ENCODE measurements around the gene PRSS22.

The PRSS22 gene

GRCh38 chr16:2857451-2858244, at the start of gene PRSS22:
Gene PRSS22, minus strand, starts transcription at chr16:2858170. Its CDS starts 66 bp downstream, at chr16:2858104.
- no peak for DNase-seq

GRCh38 chr16:2907084-2907753, 49.2 kb upstream of the PRSS22 start:
- peak; percentile 48 for DNase-seq

GRCh38 chr16:2905988-2906387, 48.0 kb upstream of the PRSS22 start:
- no peak for DNase-seq

- peak; percentile 100 for DNase-seq
Measured at GRCh38 chr16:2905241-2905987, 47.4 kb upstream of the PRSS22 start.

GRCh38 chr16:2904922-2905240, 46.9 kb upstream of the PRSS22 start:
- DNase-seq = peak; percentile 67

- peak; percentile 88 for DNase-seq
Measured at GRCh38 chr16:2904100-2904921, 46.3 kb upstream of the PRSS22 start.

- DNase-seq = no peak
Measured at GRCh38 chr16:2902337-2903130, 44.6 kb upstream of the PRSS22 start.

- no peak for DNase-seq
Measured at GRCh38 chr16:2900526-2901075, 42.6 kb upstream of the PRSS22 start.

- DNase-seq = no peak
Measured at GRCh38 chr16:2899564-2900072, 41.6 kb upstream of the PRSS22 start.

GRCh38 chr16:2898831-2899563, 41.0 kb upstream of the PRSS22 start:
- no peak for DNase-seq

GRCh38 chr16:2897110-2897509, 39.1 kb upstream of the PRSS22 start:
- no peak for DNase-seq

GRCh38 chr16:2896480-2897010, 38.6 kb upstream of the PRSS22 start:
- no peak for DNase-seq

- no peak for DNase-seq
Measured at GRCh38 chr16:2895813-2896212, 37.8 kb upstream of the PRSS22 start.

GRCh38 chr16:2894231-2894630, 36.3 kb upstream of the PRSS22 start:
- DNase-seq = no peak

- DNase-seq = no peak
Measured at GRCh38 chr16:2884041-2884451, 26.1 kb upstream of the PRSS22 start.

GRCh38 chr16:2883458-2883908, 25.5 kb upstream of the PRSS22 start:
- DNase-seq = peak; percentile 41

- peak; percentile 99 for DNase-seq
Measured at GRCh38 chr16:2882650-2883457, 24.9 kb upstream of the PRSS22 start, which contains the start of gene FLYWCH2. Gene FLYWCH2, plus strand, starts transcription at chr16:2883215. Its CDS starts 13,235 bp downstream, at chr16:2896450.

- DNase-seq = peak; percentile 46
Measured at GRCh38 chr16:2881783-2882649, 24.0 kb upstream of the PRSS22 start.

All from NCI-H146 (cell line).